Heart right ventricle (tissue), 16 donors: ENCODE results near the gene MUCL3. TPM values are rescaled to one million over a fixed set of nuclear protein-coding genes. Genes with fewer than 3 reads are reported as not detected.

Source experiments
- ATAC-seq, 8 donors: fragments of 200-7000 bp; cut with Tn5 transposase; one replicate each; pipeline ENCODE4 v1.9.1; 2020; ENCODE audit warnings: mild to moderate bottlenecking in 8 of 8, moderate library complexity in 8 of 8, moderate number of reproducible peaks in 1 of 8
- DNase-seq, 2 donors: peaks; one replicate each; pipeline ENCODE4 v3.0.0-alpha.2; 2020
- H3K27ac ChIP-seq, 10 donors: fragments of 200-600 bp; sonication (generic) in 2 of 10; one replicate each; pipeline versions ENCODE4 v1.5.0 to v1.8.0; 2020 to 2022; ENCODE audit warnings: mild to moderate bottlenecking in 3 of 10
- H3K27me3 ChIP-seq, 7 donors: fragments of 200-600 bp; one replicate each; pipeline ENCODE4 v1.8.0; 2021 to 2022; ENCODE audit warnings: mild to moderate bottlenecking in 2 of 7
- H3K36me3 ChIP-seq, 9 donors: fragments of 200-600 bp; sonication (generic) in 1 of 9; one replicate each; pipeline versions ENCODE4 v1.5.0 to v1.8.0; 2020 to 2022; ENCODE audit warnings: mild to moderate bottlenecking in 2 of 9
- H3K4me1 ChIP-seq, 9 donors: fragments of 200-600 bp; sonication (generic) in 1 of 9; one replicate each; pipeline versions ENCODE4 v1.5.0 to v1.8.0; 2020 to 2022; ENCODE audit warnings: mild to moderate bottlenecking in 4 of 9
- H3K4me3 ChIP-seq, 10 donors: fragments of 200-600 bp; sonication (generic) in 2 of 10; one replicate each; pipeline versions ENCODE4 v1.5.0 to v1.8.0; 2020 to 2022; ENCODE audit warnings: mild to moderate bottlenecking in 7 of 10, moderate library complexity in 2 of 10
- H3K9me3 ChIP-seq, 11 donors: fragments of 200-600 bp in 10 of 11; sonication (generic) in 2 of 11; one replicate each; pipeline versions ENCODE4 v1.5.0 to v1.8.0; 2013 to 2022; ENCODE audit warnings: mild to moderate bottlenecking in 2 of 11, control low read depth in 1 of 11, moderate library complexity in 1 of 11
- WGBS, 2 donors: extraction: QIAGEN DNeasy Blood & Tissue Kit; methylation state at CpG; one replicate each; pipeline ENCODE4 v1.1.7; 2013; ENCODE audit warnings: inconsistent platforms in 1 of 2; 5-methylcytosine and 5-hydroxymethylcytosine counted together
- intact Hi-C, 10 donors: fragments of 100-400 bp; cut with DNase I; formaldehyde crosslinking; loops; one replicate each; pipeline versions ENCODE4 v1.11.1 to v1.14.2; 2022
- polyA plus RNA-seq, 2 donors: library from polyadenylated mRNA; stranded (reverse); fragments of 200-250 nt; gene quantifications; one replicate each; pipeline ENCODE4 v1.2.3, GENCODE V29; 2013
- total RNA-seq, 10 donors: library from RNA; stranded (reverse); fragmentation: NEBNext Ultra II Directional in 3 of 10; extraction: Animal tissue kit (Norgen Biotek cat#: 25700) in 3 of 10; gene quantifications; one replicate each; pipeline versions ENCODE4 v1.2.1 to v1.2.4, GENCODE V29; 2021 to 2023
- TF ChIP-seq, protein P1 (sequence below), 9 donors: fragments of 200-600 bp; sonication (generic) in 2 of 9; IDR thresholded peaks; one replicate each; pipeline versions ENCODE4 v1.5.0 to v1.8.0; 2021 to 2022; ENCODE audit warnings: antibody characterized with exemption in 9 of 9, mild to moderate bottlenecking in 5 of 9, moderate library complexity in 1 of 9
- donor health status: Arrhythmogenic right ventricular cardiomyopathy.
- donor health status: ischemic (EF 13 %, LVEDD 7.1; RV severe dilation, severe dysfunction).
- donor health status: healthy with polysubstance abuse.
- donor health status: DM: no; HTN: yes; CAD: no.
- donor health status: DM: no; HTN: no; CAD: no.
- donor health status: ischemic (EF 25% LVEDD 6.9; RV normal size, moderate dysfunction).
- donor health status: ischemic (EF 25% LVEDD 5.7; RV mildly dilated, moderate dysfunction).
- donor health status: healthy.
- donor health status: DM: yes; HTN: yes; CAD: no.
- donor health status: Ischemic cardiomyopathy.
- donor health status: ischemic (EF 35%, LVEDD 5.7; RV mildly dilated, moderate dysfunction).
- donor health status: nonischemic (EF 11% LVEDD 7.7; RV severe dilation, severe dysfunction).
- donor health status: DM: yes; HTN: yes; CAD: no.
- donor health status: PGD.
- donor health status: ischemic (EF 29% LVEDD 5.4; RV normal size, mild dysfunction).
- donor health status: nonischemic (EF 23%, LVEDD 6.1; RV moderate dilation, normal function).

Gene MUCL3
- total and polyA plus RNA-seq, 12 donors = 0.08 TPM; not detected in 11

- Histone ChIP-seq H3K4me3 (no peak overlapping the region), H3K36me3 (no peaks in the 10 kb centered on the region)
- WGBS, 2 donors = 63 to 64% methylated on average over 9 of the region's 9 CpGs
These were observed 47.5 kb downstream of the MUCL3 start for GRCh38 chr6:30988209-30988825.

GRCh38 chr6:30990422-30991086, 49.8 kb downstream of the MUCL3 start:
- H3K9me3 ChIP-seq = no peaks in the 10 kb centered on the region
- no peak overlapping the region for H3K27ac ChIP-seq
- intact Hi-C loops = no loop called here
- DNase-seq (no peak), ATAC-seq (no peak)
- no peaks in the 10 kb centered on the region for H3K36me3 ChIP-seq
- no peaks in the 10 kb centered on the region for H3K4me1 ChIP-seq
- no peaks in the 10 kb centered on the region for H3K27me3 ChIP-seq
- WGBS, 2 donors = 67 to 69% methylated on average over 8 of the region's 8 CpGs
- H3K4me3 ChIP-seq = no peak overlapping the region
- TF ChIP-seq, protein P1, sequence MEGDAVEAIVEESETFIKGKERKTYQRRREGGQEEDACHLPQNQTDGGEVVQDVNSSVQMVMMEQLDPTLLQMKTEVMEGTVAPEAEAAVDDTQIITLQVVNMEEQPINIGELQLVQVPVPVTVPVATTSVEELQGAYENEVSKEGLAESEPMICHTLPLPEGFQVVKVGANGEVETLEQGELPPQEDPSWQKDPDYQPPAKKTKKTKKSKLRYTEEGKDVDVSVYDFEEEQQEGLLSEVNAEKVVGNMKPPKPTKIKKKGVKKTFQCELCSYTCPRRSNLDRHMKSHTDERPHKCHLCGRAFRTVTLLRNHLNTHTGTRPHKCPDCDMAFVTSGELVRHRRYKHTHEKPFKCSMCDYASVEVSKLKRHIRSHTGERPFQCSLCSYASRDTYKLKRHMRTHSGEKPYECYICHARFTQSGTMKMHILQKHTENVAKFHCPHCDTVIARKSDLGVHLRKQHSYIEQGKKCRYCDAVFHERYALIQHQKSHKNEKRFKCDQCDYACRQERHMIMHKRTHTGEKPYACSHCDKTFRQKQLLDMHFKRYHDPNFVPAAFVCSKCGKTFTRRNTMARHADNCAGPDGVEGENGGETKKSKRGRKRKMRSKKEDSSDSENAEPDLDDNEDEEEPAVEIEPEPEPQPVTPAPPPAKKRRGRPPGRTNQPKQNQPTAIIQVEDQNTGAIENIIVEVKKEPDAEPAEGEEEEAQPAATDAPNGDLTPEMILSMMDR (IDR thresholded peaks at IDR 0.05) = no peak

More at GRCh38 chr6:30988209-30988825, 47.5 kb downstream of the MUCL3 start:
- Histone ChIP-seq H3K4me1 (no peaks in the 10 kb centered on the region), H3K9me3 (no peaks in the 10 kb centered on the region), H3K27ac (no peak overlapping the region), H3K27me3 (peaks cover 0 to 1% (median 0%) of the 10 kb centered on the region in 7 donors)
- TF ChIP-seq, protein P1 (IDR thresholded peaks at IDR 0.05) = no peak
- intact Hi-C loops = no loop called here
- no peak for ATAC-seq
- no peak for DNase-seq

GRCh38 chr6:30991891-30992290, 51.1 kb downstream of the MUCL3 start:
- 77 to 83% methylated on average over 2 of the region's 2 CpGs for WGBS, 2 donors
- intact Hi-C loops = no loop called here
- Histone ChIP-seq H3K27ac (no peak overlapping the region), H3K4me3 (no peak overlapping the region), H3K9me3 (no peaks in the 10 kb centered on the region), H3K36me3 (no peaks in the 10 kb centered on the region), H3K27me3 (no peaks in the 10 kb centered on the region), H3K4me1 (no peaks in the 10 kb centered on the region)
- no peak for DNase-seq
- no peak for ATAC-seq
- TF ChIP-seq, protein P1 (IDR thresholded peaks at IDR 0.05) = no peak

DNA sequence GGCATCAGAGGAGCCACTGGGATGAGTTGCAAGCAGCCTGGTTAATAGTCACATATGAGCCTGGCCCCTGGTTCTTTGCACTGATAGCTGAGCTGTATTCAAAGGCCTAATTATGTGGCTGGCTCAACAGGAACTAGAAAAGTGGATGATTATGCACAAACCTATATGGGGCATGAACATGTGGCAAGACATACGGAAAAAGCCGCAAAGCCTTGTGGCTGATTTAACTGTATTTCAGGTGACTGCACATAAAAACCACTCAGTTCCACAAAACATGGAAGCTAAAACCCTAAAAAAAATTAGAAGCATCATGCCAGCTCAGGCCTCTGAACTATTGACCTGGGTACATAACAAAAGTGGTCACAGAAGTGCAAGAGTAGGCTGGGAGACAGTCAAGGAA, 56.5 kb downstream of the MUCL3 start:
- no peaks in the 10 kb centered on the region for H3K9me3 ChIP-seq
- H3K4me1 ChIP-seq = no peaks in the 10 kb centered on the region
- WGBS, 2 donors = 95 to 100% methylated on average over 2 of the region's 2 CpGs
- H3K4me3 ChIP-seq = no peak overlapping the region
- H3K27ac ChIP-seq = no peak overlapping the region
- H3K27me3 ChIP-seq = no peaks in the 10 kb centered on the region
- no peak for DNase-seq
- ATAC-seq = no peak
- H3K36me3 ChIP-seq = no peaks in the 10 kb centered on the region
- intact Hi-C loops = no loop called here
- TF ChIP-seq, protein P1 (IDR thresholded peaks at IDR 0.05) = no peak
